RWPE2 (cell line): ENCODE results near the gene RRM1.

Experiments
- ATAC-seq: fragments of 200-7000 bp; cut with Tn5 transposase; 3 replicates; pipeline ENCODE4 v1.9.1; 2021; ENCODE audit warnings: low read depth
- DNase-seq: peaks from one replicate; pipeline ENCODE4 v3.0.0-alpha.2; 2020; ENCODE audit warnings: low spot score
- H3K27ac ChIP-seq: fragments of 450-650 bp; 2 replicates; pipeline ENCODE4 v1.5.1; 2017; ENCODE audit warnings: mild to moderate bottlenecking; ENCODE audit not compliant: poor library complexity, severe bottlenecking
- H3K27me3 ChIP-seq: fragments of 250-450 bp; sonication (Bioruptor Pico); 2 replicates; pipeline ENCODE4 v1.5.1; 2021; ENCODE audit warnings: mild to moderate bottlenecking, moderate library complexity; ENCODE audit not compliant: insufficient read depth, poor library complexity, severe bottlenecking
- H3K36me3 ChIP-seq: fragments of 250-450 bp; sonication (Bioruptor Pico); 2 replicates; pipeline ENCODE4 v1.5.1; 2020; ENCODE audit warnings: low read depth, mild to moderate bottlenecking, moderate library complexity
- H3K4me1 ChIP-seq: fragments of 250-450 bp; sonication (Bioruptor Pico); 2 replicates; pipeline ENCODE4 v1.5.1; 2021; ENCODE audit warnings: mild to moderate bottlenecking, moderate library complexity; ENCODE audit not compliant: insufficient read depth, poor library complexity, severe bottlenecking
- H3K4me3 ChIP-seq: fragments of 250-450 bp; sonication (Bioruptor Pico); 2 replicates; pipeline ENCODE4 v1.5.1; 2021; ENCODE audit warnings: mild to moderate bottlenecking, moderate library complexity; ENCODE audit not compliant: severe bottlenecking
- H3K9me3 ChIP-seq: fragments of 250-450 bp; sonication (Bioruptor Pico); 2 replicates; pipeline ENCODE4 v1.5.1; 2021; ENCODE audit warnings: mild to moderate bottlenecking, moderate library complexity; ENCODE audit not compliant: severe bottlenecking
- CTCF ChIP-seq: fragments of 450-650 bp; IDR thresholded peaks from one replicate; pipeline ENCODE4 v1.5.1; 2017; ENCODE audit warnings: mild to moderate bottlenecking, moderate library complexity; ENCODE audit not compliant: poor library complexity, severe bottlenecking

The RRM1 gene

DNA sequence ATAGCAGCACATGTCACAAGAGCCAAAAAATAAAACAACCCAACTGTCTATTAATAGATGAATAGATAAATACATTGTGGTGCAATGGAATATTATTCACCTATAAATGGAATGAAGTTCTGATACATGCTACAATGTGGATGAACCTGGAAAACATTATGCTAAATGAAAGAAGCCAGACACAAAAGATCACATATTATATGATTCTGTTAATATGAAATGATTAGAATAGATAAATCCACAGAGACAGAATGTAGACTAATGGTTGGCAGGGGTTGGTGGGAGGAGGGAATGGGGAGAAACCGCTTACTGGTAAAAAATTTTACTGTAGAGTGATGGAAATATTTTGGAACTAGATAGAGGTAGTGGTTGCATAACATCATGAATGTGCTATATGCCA, 32.9 kb upstream of the RRM1 start:
- ATAC-seq (no peak), DNase-seq (no peak)
- H3K27me3 ChIP-seq: no peaks in the 10 kb centered on the region
- no peak overlapping the region for H3K27ac ChIP-seq
- H3K4me3 ChIP-seq: no peak overlapping the region
- TF ChIP-seq CTCF: no peak
- 0 out of 2 replicates have a peak, but pooled peaks cover 3% of the 10 kb centered on the region for H3K36me3 ChIP-seq
- peaks cover 10% of the 10 kb centered on the region for H3K4me1 ChIP-seq
- no peaks in the 10 kb centered on the region for H3K9me3 ChIP-seq

DNA sequence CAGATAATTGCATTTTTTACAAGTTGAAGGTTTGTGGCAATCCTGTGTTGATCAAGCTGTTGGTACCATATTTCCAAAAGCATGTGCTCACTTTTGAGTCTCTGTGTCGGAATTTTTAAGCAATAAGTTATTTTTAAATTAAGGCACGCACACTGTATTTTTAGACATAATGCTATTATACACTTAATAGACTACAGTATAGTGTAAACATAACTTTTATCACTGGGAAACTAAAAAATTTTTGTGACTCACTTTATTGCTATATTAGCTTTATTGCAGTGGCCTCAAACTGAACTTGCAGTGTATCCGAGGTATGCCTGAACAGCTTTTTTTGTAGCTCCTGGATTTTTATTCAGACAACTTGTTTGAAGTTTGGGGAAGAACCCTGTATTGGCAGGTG, 31.3 kb upstream of the RRM1 start:
- H3K4me3 ChIP-seq: no peak overlapping the region
- H3K27ac ChIP-seq: no peak overlapping the region
- H3K4me1 ChIP-seq: peaks cover 9% of the 10 kb centered on the region
- H3K36me3 ChIP-seq: 0 out of 2 replicates have a peak, but pooled peaks cover 3% of the 10 kb centered on the region
- ATAC-seq (no peak), DNase-seq (no peak)
- TF ChIP-seq CTCF: no peak
- H3K9me3 ChIP-seq: no peaks in the 10 kb centered on the region
- H3K27me3 ChIP-seq: no peaks in the 10 kb centered on the region

- no peak for DNase-seq
- Histone ChIP-seq H3K27ac (no peak overlapping the region), H3K9me3 (no peaks in the 10 kb centered on the region), H3K4me3 (no peak overlapping the region), H3K4me1 (no peaks in the 10 kb centered on the region), H3K27me3 (no peaks in the 10 kb centered on the region), H3K36me3 (0 out of 2 replicates have a peak, but pooled peaks cover 3% of the 10 kb centered on the region)
- TF ChIP-seq CTCF: no peak
- no peak for ATAC-seq
Measured at GRCh38 chr11:4064278-4064955, 30.2 kb upstream of the RRM1 start.

- Histone ChIP-seq H3K27ac (no peak overlapping the region), H3K4me1 (no peaks in the 10 kb centered on the region), H3K4me3 (no peak overlapping the region), H3K36me3 (no peaks in the 10 kb centered on the region), H3K9me3 (no peaks in the 10 kb centered on the region), H3K27me3 (no peaks in the 10 kb centered on the region)
- DNase-seq: no peak
- no peak for ATAC-seq
- TF ChIP-seq CTCF: no peak
Measured at GRCh38 chr11:4065086-4065485, 29.5 kb upstream of the RRM1 start.

- Histone ChIP-seq H3K9me3 (no peaks in the 10 kb centered on the region), H3K36me3 (no peaks in the 10 kb centered on the region), H3K4me1 (no peaks in the 10 kb centered on the region), H3K27ac (no peak overlapping the region), H3K4me3 (no peak overlapping the region), H3K27me3 (no peaks in the 10 kb centered on the region)
- no peak for TF ChIP-seq CTCF
- no peak for ATAC-seq
- DNase-seq: no peak
Measured at GRCh38 chr11:4065601-4066377, 28.8 kb upstream of the RRM1 start.
